ENCODE data around the gene ADGRB2.

Gene ADGRB2

GRCh38 chr1:31786366-31787060 lies 22.4 kb upstream of the ADGRB2 start:
- Histone ChIP-seq H3K36me3 (ENCODE audit: control insufficient read depth in 2 of 2, insufficient read depth in 1 of 2, low read length in 2 of 2) (no peaks in the 10 kb centered on the region), H3K4me3 (ENCODE audit: low read depth, low read length) (no peak overlapping the region), H3K9me3 (ENCODE audit: control insufficient read depth, insufficient read depth, low read depth, low read length) (no peaks in the 10 kb centered on the region), H3K27ac (ENCODE audit: extremely low read depth, low read depth, low read length) (no peak overlapping the region), H3K4me1 (ENCODE audit: control insufficient read depth, insufficient read depth, low read length) (no peaks in the 10 kb centered on the region; the same call in 1 of the 2 replicates)
- CTCF ChIA-PET = interaction anchor here (0.6 to 1.4 kb wide), 2 partner anchors 50 to 70 kb away, joined by 3 read pairs; no protein-coding TSS in a partner anchor
- TF ChIP-seq RBAK (tag by site-specific recombination; IDR thresholded peaks at IDR 0.05) (no peak), SCRT2 (tag by site-specific recombination; IDR thresholded peaks at IDR 0.05) (peak; percentile 46), ZNF248 (tag by site-specific recombination; IDR thresholded peaks at IDR 0.05) (no peak)
- POLR2A ChIA-PET = no interaction called here

GRCh38 chr1:31785947-31786290 lies 21.8 kb upstream of the ADGRB2 start:
- Histone ChIP-seq H3K36me3 (ENCODE audit: control insufficient read depth in 2 of 2, insufficient read depth in 1 of 2, low read length in 2 of 2) (no peaks in the 10 kb centered on the region), H3K4me3 (ENCODE audit: low read depth, low read length) (no peak overlapping the region), H3K27ac (ENCODE audit: extremely low read depth, low read depth, low read length) (no peak overlapping the region), H3K9me3 (ENCODE audit: control insufficient read depth, insufficient read depth, low read depth, low read length) (no peaks in the 10 kb centered on the region), H3K4me1 (ENCODE audit: control insufficient read depth, insufficient read depth, low read length) (no peaks in the 10 kb centered on the region; the same call in 1 of the 2 replicates)
- no peak for TF ChIP-seq ZNF19 (tag by site-specific recombination; IDR thresholded peaks at IDR 0.05; ENCODE audit: low read depth)
- no peak for TF ChIP-seq ZNF548 (tag by site-specific recombination; IDR thresholded peaks at IDR 0.05)
- TF ChIP-seq ZNF600 (tag by site-specific recombination; IDR thresholded peaks at IDR 0.05) = no peak
- no peak for TF ChIP-seq ZNF350 (tag by site-specific recombination; IDR thresholded peaks at IDR 0.05)
- ChIA-PET POLR2A (no interaction called here), CTCF (no interaction called here)

GRCh38 chr1:31785020-31785946 lies 21.1 kb upstream of the ADGRB2 start:
- ChIA-PET CTCF (no interaction called here), POLR2A (no interaction called here)
- no peak overlapping the region for H3K4me3 ChIP-seq (ENCODE audit: low read depth, low read length)
- H3K9me3 ChIP-seq (ENCODE audit: control insufficient read depth, insufficient read depth, low read depth, low read length) = no peaks in the 10 kb centered on the region
- H3K4me1 ChIP-seq (ENCODE audit: control insufficient read depth, insufficient read depth, low read length) = no peaks in the 10 kb centered on the region; the same call in 1 of the 2 replicates
- no peaks in the 10 kb centered on the region for H3K36me3 ChIP-seq (ENCODE audit: control insufficient read depth in 2 of 2, insufficient read depth in 1 of 2, low read length in 2 of 2)
- no peak overlapping the region for H3K27ac ChIP-seq (ENCODE audit: extremely low read depth, low read depth, low read length)
- TF ChIP-seq SCRT2 (tag by site-specific recombination; IDR thresholded peaks at IDR 0.05) (peak; percentile 89), ZNF146 (tag by site-specific recombination; IDR thresholded peaks at IDR 0.05) (no peak), GLI4 (tag by site-specific recombination; IDR thresholded peaks at IDR 0.05) (no peak), ZNF423 (tag by site-specific recombination; IDR thresholded peaks at IDR 0.05) (no peak), ZEB2 (tag by site-specific recombination; IDR thresholded peaks at IDR 0.05) (no peak), ZNF792 (tag by site-specific recombination; IDR thresholded peaks at IDR 0.05) (no peak), YY1 (tag by site-specific recombination; IDR thresholded peaks at IDR 0.05) (no peak), ZNF148 (tag by site-specific recombination; IDR thresholded peaks at IDR 0.05; ENCODE audit: borderline replicate concordance) (no peak), ZNF530 (tag by site-specific recombination; IDR thresholded peaks at IDR 0.05; ENCODE audit: low read depth) (no peak), ZBTB20 (tag by site-specific recombination; IDR thresholded peaks at IDR 0.05) (no peak), ZNF302 (tag by site-specific recombination; IDR thresholded peaks at IDR 0.05; ENCODE audit: low read depth) (no peak), ZSCAN30 (tag by site-specific recombination; IDR thresholded peaks at IDR 0.05) (no peak), ZNF621 (tag by site-specific recombination; IDR thresholded peaks at IDR 0.05) (no peak), ZFP69B (tag by site-specific recombination; IDR thresholded peaks at IDR 0.05) (no peak), KLF9 (tag by site-specific recombination; IDR thresholded peaks at IDR 0.05; ENCODE audit: low read depth) (no peak), SCRT1 (tag by site-specific recombination; IDR thresholded peaks at IDR 0.05; ENCODE audit: borderline replicate concordance) (peak; percentile 65; the same call in 1 of the 2 replicates), ZNF544 (tag by site-specific recombination; IDR thresholded peaks at IDR 0.05) (no peak), PRDM10 (tag by site-specific recombination; IDR thresholded peaks at IDR 0.05) (0 out of 2 replicates have a peak, but pooled peaks have one; percentile 12), TRIM28 (IDR thresholded peaks at IDR 0.05; ENCODE audit: borderline replicate concordance, low read length) (no peak)
